GM12878 (cell line): ENCODE results near the gene PBRM1. TPM values are rescaled to one million over a fixed set of nuclear protein-coding genes. Genes with fewer than 3 reads are reported as not detected.

Source experiments
- ATAC-seq: fragments of 200-7000 bp; cut with Tn5 transposase; 3 replicates; pipeline ENCODE4 v1.9.1; 2020; ENCODE audit warnings: mild to moderate bottlenecking, moderate library complexity
- BruUV-seq: library from RNA; stranded (reverse); fragments of 400-500 nt; replicated peaks from 2 replicates; lab custom pipeline; 2021; lab: Mats Ljungman, UMichigan
- CTCF ChIA-PET: fragments of 300-600 bp; sonication (Branson Sonifier 250); formaldehyde crosslinking; extraction: SDS; loops from one replicate; lab custom pipeline; 2021; ENCODE audit warnings: inconsistent platforms; lab: Yijun Ruan, JAX
- POLR2A ChIA-PET: fragments of 350-600 bp; formaldehyde crosslinking; extraction: SDS; loops from one replicate; lab custom pipeline; 2021; ENCODE audit warnings: inconsistent platforms; lab: Charles Lee
- RAD21 ChIA-PET: fragments of 300-600 bp; sonication (Branson Sonifier 250); formaldehyde crosslinking; loops from one replicate; lab custom pipeline; 2023; ENCODE audit warnings: antibody characterized with exemption; ENCODE audit not compliant: unreplicated experiment; lab: Charles Lee
- SMC1A ChIA-PET: fragments of 300-600 bp; sonication (Branson Sonifier 250); formaldehyde crosslinking; loops from one replicate; lab custom pipeline; 2023; ENCODE audit not compliant: unreplicated experiment, uncharacterized antibody; lab: Charles Lee
- DNase-seq: peaks from one replicate; pipeline ENCODE4 v3.0.0-alpha.2; 2011; ENCODE audit warnings: low read depth, low spot score
- FAIRE-seq: peaks from 3 replicates; lab custom pipeline; 2011; peaks lifted over from hg19 to GRCh38; lab: Jason Lieb, UNC
- H2AFZ ChIP-seq: 2 replicates; pipeline ENCODE4 v1.6.0; 2011; ENCODE audit warnings: low read depth, low read length, control low read depth; ENCODE audit not compliant: control insufficient read depth
- H3K27ac ChIP-seq: 2 replicates; pipeline ENCODE4 v1.5.1; 2011; ENCODE audit warnings: control low read depth; ENCODE audit not compliant: control insufficient read depth, insufficient read depth
- H3K27me3 ChIP-seq, 2 experiments: replicated peaks in 1 of 2; 2 replicates each; pipeline versions ENCODE4 v1.6.0 to v1.6.1; 2011; ENCODE audit warnings: low read length in 1 of 2; ENCODE audit not compliant: control insufficient read depth in 2 of 2, insufficient read depth in 2 of 2
- H3K36me3 ChIP-seq, 2 experiments: 2 replicates each; pipeline ENCODE4 v1.5.1; 2011; ENCODE audit warnings: low read length in 1 of 2; ENCODE audit not compliant: control insufficient read depth in 2 of 2, insufficient read depth in 2 of 2
- H3K4me1 ChIP-seq: 2 replicates; pipeline ENCODE4 v1.6.1; 2011; ENCODE audit warnings: mild to moderate bottlenecking, low read length, moderate library complexity, mixed read lengths; ENCODE audit not compliant: control insufficient read depth, insufficient read depth
- H3K4me2 ChIP-seq: 2 replicates; pipeline ENCODE4 v1.6.0; 2011; ENCODE audit warnings: control low read depth; ENCODE audit not compliant: control insufficient read depth, insufficient read depth
- H3K4me3 ChIP-seq: fragments of 200-600 bp; sonication (generic); 2 replicates; pipeline ENCODE4 v1.5.1; 2016
- H3K79me2 ChIP-seq: 2 replicates; pipeline ENCODE4 v1.6.0; 2011; ENCODE audit warnings: low read length; ENCODE audit not compliant: control insufficient read depth, insufficient read depth
- H3K9ac ChIP-seq: 2 replicates; pipeline ENCODE4 v1.8.0; 2011; ENCODE audit warnings: low read length, control low read depth, mixed read lengths; ENCODE audit not compliant: control insufficient read depth, insufficient read depth
- H3K9me3 ChIP-seq: replicated peaks from 3 replicates; pipeline ENCODE4 v1.5.1; 2011; ENCODE audit warnings: mild to moderate bottlenecking, low read length; ENCODE audit not compliant: control insufficient read depth, insufficient read depth
- H4K20me1 ChIP-seq: 2 replicates; pipeline ENCODE4 v1.6.0; 2011; ENCODE audit not compliant: control insufficient read depth, insufficient read depth
- BRCA1 ChIP-seq: IDR thresholded peaks from 2 replicates; pipeline ENCODE4 v1.6.1; 2011; ENCODE audit warnings: low read depth, low read length, improper control_type of control experiment
- CREB1 ChIP-seq: IDR thresholded peaks from 2 replicates; pipeline ENCODE4 v1.6.1; 2012; ENCODE audit warnings: low read depth, mild to moderate bottlenecking, inconsistent platforms
- EGR1 ChIP-seq, 2 experiments: IDR thresholded peaks; 1 replicate in 1 of 2; 2 replicates in 1 of 2; pipeline ENCODE4 v1.6.1; 2011 to 2012; ENCODE audit warnings: low read depth in 2 of 2, low read length in 2 of 2, borderline replicate concordance in 1 of 2, mild to moderate bottlenecking in 1 of 2, moderate library complexity in 1 of 2
- JUND ChIP-seq: IDR thresholded peaks from 2 replicates; pipeline ENCODE4 v1.6.1; 2012; ENCODE audit warnings: low read depth, mild to moderate bottlenecking, low read length, improper control_type of control experiment, moderate library complexity
- NKRF ChIP-seq: fragments of 450-650 bp; conservative IDR thresholded peaks from 2 replicates; pipeline ENCODE4 v1.6.1; 2017; ENCODE audit warnings: mild to moderate bottlenecking, moderate library complexity
- NRF1 ChIP-seq: conservative IDR thresholded peaks from 2 replicates; pipeline ENCODE4 v1.6.1; 2011; ENCODE audit warnings: mild to moderate bottlenecking, low read depth, low read length, improper control_type of control experiment
- PRDM15 ChIP-seq: fragments of 450-650 bp; formaldehyde crosslinking; IDR thresholded peaks from 2 replicates; pipeline ENCODE4 v1.4.0; 2020; ENCODE audit warnings: mild to moderate bottlenecking, moderate library complexity
- RELB ChIP-seq: fragments of 450-650 bp; IDR thresholded peaks from 2 replicates; pipeline ENCODE4 v1.6.1; 2017; ENCODE audit warnings: low read depth, mild to moderate bottlenecking, moderate library complexity
- SP1 ChIP-seq: IDR thresholded peaks from one replicate; pipeline ENCODE4 v1.6.1; 2011; ENCODE audit warnings: low read depth, low read length
- SPI1 ChIP-seq: IDR thresholded peaks from 2 replicates; pipeline ENCODE4 v1.6.1; 2011; ENCODE audit warnings: low read depth, mild to moderate bottlenecking, low read length, moderate library complexity, borderline replicate concordance; ENCODE audit not compliant: insufficient read depth
- SREBF1 ChIP-seq: IDR thresholded peaks from 2 replicates; pipeline ENCODE4 v1.6.1; 2012; ENCODE audit warnings: mild to moderate bottlenecking, low read length
- ZBED1 ChIP-seq: IDR thresholded peaks from 2 replicates; pipeline ENCODE4 v1.6.1; 2016; ENCODE audit warnings: borderline replicate concordance
- ZBTB33 ChIP-seq: fragments of 450-650 bp; IDR thresholded peaks from 2 replicates; pipeline ENCODE4 v1.6.1; 2017; ENCODE audit warnings: mild to moderate bottlenecking
- ZZZ3 ChIP-seq: IDR thresholded peaks from 2 replicates; pipeline ENCODE4 v1.6.1; 2011; ENCODE audit warnings: low read depth; ENCODE audit not compliant: control insufficient read depth, insufficient read length
- WGBS: methylation state at CpG from one replicate; pipeline ENCODE4 v1.1.6; 2016; ENCODE audit warnings: low lambda C conversion rate; ENCODE audit not compliant: insufficient replicate concordance, insufficient coverage; ENCODE audit errors: missing lambda C conversion rate; 5-methylcytosine and 5-hydroxymethylcytosine counted together
- in situ Hi-C: fragments of 300-500 bp; cut with MboI; formaldehyde crosslinking; loops from 9 replicates; pipeline ENCODE4 v1.14.3; 2018; ENCODE audit warnings: mixed read lengths
- intact Hi-C: fragments of 100-400 bp; cut with micrococcal nuclease; formaldehyde crosslinking; loops from one replicate; pipeline ENCODE4 v1.14.2; 2022; ENCODE audit not compliant: unreplicated experiment
- polyA plus RNA-seq, 11 experiments: library from polyadenylated mRNA; depleted of rRNA in 4 of 11; unstranded in 6 of 11; stranded (reverse) in 5 of 11; fragments of >200 nt; fragmentation: Nextera tagmentation in 4 of 11; fragmentation: Illumina TruSeq in 1 of 11; extraction: Ambion mirVana in 4 of 11; extraction: Trizol in 1 of 11; gene quantifications; 1 replicate in 1 of 11; 2 replicates in 10 of 11; pipeline versions ENCODE4 v1.2.1 to v1.2.3, GENCODE V29; 2011 to 2016; ENCODE audit warnings: inconsistent platforms in 2 of 11, missing spikeins in 2 of 11, low read depth in 1 of 11
- total RNA-seq, 4 experiments: library from RNA; depleted of rRNA in 3 of 4; stranded (reverse); fragments of >200 nt in 3 of 4; fragmentation: Illumina TruSeq in 1 of 4; extraction: Trizol in 1 of 4; gene quantifications; 2 replicates each; pipeline versions ENCODE4 v1.2.1 to v1.2.3, GENCODE V29; 2013 to 2021

The PBRM1 gene
- total and polyA plus RNA-seq, 10 of the 15 experiments (the other 5 are each of a cell fraction or from before 2014, with no cell fraction given): 8.9 to 88.9 (median 39.3) TPM

GRCh38 chr3:52525680-52526561 lies 159.8 kb downstream of the PBRM1 start:
- Histone ChIP-seq H3K36me3 (peaks cover 0 to 15% of the 10 kb centered on the region in 2 experiments; a peak in 2 of 4 replicates), H3K79me2 (peaks cover 3% of the 10 kb centered on the region), H4K20me1 (no peaks in the 10 kb centered on the region), H3K4me1 (no peaks in the 10 kb centered on the region), H2AFZ (no peak overlapping the region), H3K4me2 (no peak overlapping the region), H3K9me3 (no peaks in the 10 kb centered on the region), H3K27me3 (no peaks in the 10 kb centered on the region), H3K27ac (no peak overlapping the region), H3K4me3 (no peak overlapping the region), H3K9ac (no peak overlapping the region)
- DNase-seq: no peak
- ChIA-PET CTCF (no interaction called here), RAD21 (no interaction called here), SMC1A (no interaction called here), POLR2A (interaction anchor here (1.3 kb wide), 1 partner anchor 10 kb away, joined by 3 read pairs; the partner anchor contains the start of gene UQCC5)
- no peak for ATAC-seq
- 97% methylated on average over 9 of the region's 9 CpGs for WGBS
- intact Hi-C loops: no loop called here
- FAIRE-seq: no peak
- no TSS peak for BruUV-seq
- in situ Hi-C loops: no loop called here
- TF ChIP-seq SREBF1: no peak
- TF ChIP-seq EGR1 (IDR thresholded peaks at IDR 0.05; ENCODE audit: borderline replicate concordance in 1 of 2, low read depth in 2 of 2, low read length in 2 of 2): no peak
- TF ChIP-seq SPI1: no peak
- no peak for TF ChIP-seq ZBED1
- TF ChIP-seq NKRF: no peak
- TF ChIP-seq CREB1: no peak
- TF ChIP-seq BRCA1: no peak
- no peak for TF ChIP-seq SP1
- no peak for TF ChIP-seq JUND
- no peak for TF ChIP-seq NRF1
- no peak for TF ChIP-seq PRDM15 (CRISPR knock-in tag)
- no peak for TF ChIP-seq ZBTB33
- no peak for TF ChIP-seq ZZZ3
- TF ChIP-seq RELB: no peak
